ENCODE data around the gene BAZ2B. TPM values are rescaled to one million over a fixed set of nuclear protein-coding genes. Genes with fewer than 3 reads are reported as not detected.

Gene BAZ2B
- total RNA-seq, 2 donors from 2014 or later: 16.8 to 19.7 TPM

- H3K27ac Mint-ChIP-seq: no peak overlapping the region
- no peaks in the 10 kb centered on the region for H3K36me3 Mint-ChIP-seq (ENCODE audit: insufficient read depth in 2 of 2)
- H3K4me3 Mint-ChIP-seq: no peak overlapping the region
- H3K27me3 Mint-ChIP-seq (ENCODE audit: low read depth): no peaks in the 10 kb centered on the region
- no peaks in the 10 kb centered on the region for H3K4me1 Mint-ChIP-seq (ENCODE audit: low read depth)
- no peak for DNase-seq
- no peaks in the 10 kb centered on the region for H3K9me3 Mint-ChIP-seq
- no peak for ATAC-seq (replicated peaks in 1 of 2)
Observed at GRCh38 chr2:159585622-159586021, 30.7 kb downstream of the BAZ2B start.

- ATAC-seq (replicated peaks in 1 of 2) (no peak), DNase-seq (no peak)
- no peak overlapping the region for H3K27ac Mint-ChIP-seq
- H3K4me3 Mint-ChIP-seq: no peak overlapping the region
- no peaks in the 10 kb centered on the region for H3K27me3 Mint-ChIP-seq (ENCODE audit: low read depth)
- peaks cover 0 to 4% of the 10 kb centered on the region in 2 donors for H3K9me3 Mint-ChIP-seq
- no peaks in the 10 kb centered on the region for H3K4me1 Mint-ChIP-seq (ENCODE audit: low read depth)
- no peaks in the 10 kb centered on the region for H3K36me3 Mint-ChIP-seq (ENCODE audit: insufficient read depth in 2 of 2)
Observed at GRCh38 chr2:159584796-159585195, 31.6 kb downstream of the BAZ2B start.

GRCh38 chr2:159573846-159574606 is 42.3 kb downstream of the BAZ2B start:
- H3K36me3 Mint-ChIP-seq (ENCODE audit: insufficient read depth in 2 of 2): peaks cover 0 to 4% of the 10 kb centered on the region in 2 donors
- no peak overlapping the region for H3K4me3 Mint-ChIP-seq
- H3K27ac Mint-ChIP-seq: no peak overlapping the region
- no peaks in the 10 kb centered on the region for H3K4me1 Mint-ChIP-seq (ENCODE audit: low read depth)
- no peak for ATAC-seq (replicated peaks in 1 of 2)
- no peak for DNase-seq
- H3K9me3 Mint-ChIP-seq: peaks cover 2 to 5% of the 10 kb centered on the region in 2 donors
- no peaks in the 10 kb centered on the region for H3K27me3 Mint-ChIP-seq (ENCODE audit: low read depth)

DNA sequence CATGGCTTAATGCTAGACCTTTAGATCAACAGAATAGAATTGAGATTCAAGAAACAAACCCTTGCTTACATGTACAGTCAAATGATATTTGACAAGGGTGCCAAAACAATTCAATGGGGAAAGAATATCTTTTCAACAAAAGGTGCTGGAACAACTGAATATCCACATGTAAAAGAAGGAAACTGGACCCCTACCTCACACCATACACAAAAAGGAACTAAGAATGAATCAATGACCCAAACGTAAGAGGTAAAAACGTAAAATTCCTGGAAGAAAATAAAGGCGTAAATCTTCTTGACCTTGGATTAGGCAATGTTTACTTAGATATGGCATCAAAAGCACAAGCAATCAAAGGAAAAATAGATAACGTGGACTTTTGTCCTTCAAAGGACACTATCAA is 43.1 kb downstream of the BAZ2B start:
- Mint-ChIP-seq H3K27ac (no peak overlapping the region), H3K9me3 (peaks cover 0 to 2% of the 10 kb centered on the region in 2 donors), H3K4me1 (ENCODE audit: low read depth) (no peaks in the 10 kb centered on the region), H3K36me3 (ENCODE audit: insufficient read depth in 2 of 2) (peaks cover 0 to 4% of the 10 kb centered on the region in 2 donors), H3K27me3 (ENCODE audit: low read depth) (no peaks in the 10 kb centered on the region), H3K4me3 (no peak overlapping the region)
- no peak for DNase-seq
- no peak for ATAC-seq (replicated peaks in 1 of 2)

- Mint-ChIP-seq H3K9me3 (peaks cover 0 to 2% of the 10 kb centered on the region in 2 donors), H3K36me3 (ENCODE audit: insufficient read depth in 2 of 2) (peaks cover 0 to 4% of the 10 kb centered on the region in 2 donors), H3K27me3 (ENCODE audit: low read depth) (no peaks in the 10 kb centered on the region), H3K27ac (no peak overlapping the region), H3K4me1 (ENCODE audit: low read depth) (no peaks in the 10 kb centered on the region), H3K4me3 (no peak overlapping the region)
- DNase-seq (no peak), ATAC-seq (replicated peaks in 1 of 2) (no peak)
Observed at GRCh38 chr2:159572459-159572858, 43.9 kb downstream of the BAZ2B start.

DNA sequence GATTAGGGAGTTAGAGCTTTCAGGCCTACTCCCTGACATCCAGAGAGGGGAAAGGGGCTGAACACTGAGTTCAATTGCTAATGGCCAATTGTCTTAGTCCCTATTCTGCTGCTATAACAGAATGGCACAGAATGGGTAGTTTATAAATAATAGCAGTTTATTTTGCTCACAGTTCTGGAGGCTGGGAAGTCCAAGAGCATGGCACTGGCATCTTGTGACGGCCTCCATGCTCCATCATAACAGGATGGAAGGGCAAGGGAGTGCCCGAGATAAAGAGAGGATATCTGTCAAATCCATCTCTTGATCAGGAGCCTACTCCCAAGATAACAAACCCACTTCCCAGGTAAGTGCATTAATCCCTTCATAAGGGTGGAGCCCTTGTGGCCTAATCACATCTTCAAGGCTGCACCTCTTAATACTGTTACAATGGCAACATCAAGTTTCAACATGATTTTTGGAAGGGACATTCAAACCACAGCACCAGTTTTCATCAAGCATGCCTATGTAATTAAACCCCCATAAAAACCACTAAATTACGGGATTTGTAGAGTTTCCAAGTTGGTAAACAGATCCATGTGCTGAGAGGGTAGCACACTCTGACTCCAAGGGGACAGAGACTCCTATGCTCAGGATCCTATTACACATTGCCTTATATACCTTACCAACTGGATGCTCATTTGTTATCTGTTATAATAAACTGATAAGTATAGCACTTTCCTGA is 44.6 kb downstream of the BAZ2B start:
- Mint-ChIP-seq H3K27me3 (ENCODE audit: low read depth) (no peaks in the 10 kb centered on the region), H3K9me3 (peaks cover 0 to 2% of the 10 kb centered on the region in 2 donors), H3K36me3 (ENCODE audit: insufficient read depth in 2 of 2) (peaks cover 0 to 4% of the 10 kb centered on the region in 2 donors), H3K4me3 (no peak overlapping the region), H3K27ac (no peak overlapping the region), H3K4me1 (ENCODE audit: low read depth) (no peaks in the 10 kb centered on the region)
- no peak for ATAC-seq (replicated peaks in 1 of 2)
- DNase-seq: no peak

DNA sequence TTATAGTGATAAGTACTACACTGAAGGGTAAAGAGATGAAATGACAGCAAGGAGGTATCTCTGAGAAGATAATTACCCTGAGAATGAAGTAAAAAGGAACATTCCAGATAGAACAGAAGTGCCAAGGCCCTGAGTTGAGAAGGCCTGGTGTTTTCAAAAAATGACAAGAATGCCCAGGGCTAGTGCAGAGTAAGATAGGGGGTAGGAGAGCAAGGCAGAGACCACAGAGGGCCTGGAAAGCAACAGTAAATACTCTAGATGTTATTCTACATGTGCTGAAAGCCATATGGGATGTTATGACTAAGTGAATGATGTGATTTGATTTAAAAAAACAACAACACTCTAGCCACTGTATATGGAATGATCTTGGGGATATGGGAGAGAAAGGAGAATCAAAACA is 52.3 kb downstream of the BAZ2B start:
- Mint-ChIP-seq H3K27ac (no peak overlapping the region), H3K9me3 (no peaks in the 10 kb centered on the region), H3K36me3 (ENCODE audit: insufficient read depth in 2 of 2) (no peaks in the 10 kb centered on the region), H3K4me1 (ENCODE audit: low read depth) (no peaks in the 10 kb centered on the region), H3K27me3 (ENCODE audit: low read depth) (no peaks in the 10 kb centered on the region), H3K4me3 (no peak overlapping the region)
- ATAC-seq (replicated peaks in 1 of 2) (no peak), DNase-seq (no peak)

GRCh38 chr2:159562248-159562647 is 54.1 kb downstream of the BAZ2B start:
- no peak for ATAC-seq (replicated peaks in 1 of 2)
- no peak for DNase-seq
- Mint-ChIP-seq H3K27me3 (ENCODE audit: low read depth) (no peaks in the 10 kb centered on the region), H3K27ac (no peak overlapping the region), H3K9me3 (no peaks in the 10 kb centered on the region), H3K4me1 (ENCODE audit: low read depth) (no peaks in the 10 kb centered on the region), H3K36me3 (ENCODE audit: insufficient read depth in 2 of 2) (no peaks in the 10 kb centered on the region), H3K4me3 (no peak overlapping the region)

DNA sequence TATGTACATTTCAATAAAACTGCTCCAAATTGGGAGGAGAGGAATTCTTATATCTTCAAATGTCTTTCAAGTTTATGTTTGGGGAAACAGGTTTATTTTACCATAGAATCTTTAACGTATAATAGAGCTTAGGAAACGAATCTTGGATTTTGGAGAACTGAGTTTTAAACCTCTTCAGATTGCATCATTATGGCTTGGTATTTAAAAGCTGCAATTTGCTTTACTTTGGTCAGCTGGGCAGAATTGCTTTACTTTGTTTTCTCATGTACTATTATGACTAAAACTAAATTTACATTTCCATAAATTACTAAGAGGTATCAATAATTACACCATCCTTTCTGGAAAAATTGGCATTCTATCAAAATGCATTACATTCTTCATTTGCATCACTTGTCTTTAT is 54.6 kb downstream of the BAZ2B start:
- Mint-ChIP-seq H3K36me3 (ENCODE audit: insufficient read depth in 2 of 2) (no peaks in the 10 kb centered on the region), H3K4me1 (ENCODE audit: low read depth) (no peaks in the 10 kb centered on the region), H3K27ac (no peak overlapping the region), H3K4me3 (no peak overlapping the region), H3K27me3 (ENCODE audit: low read depth) (no peaks in the 10 kb centered on the region), H3K9me3 (no peaks in the 10 kb centered on the region)
- ATAC-seq (replicated peaks in 1 of 2): no peak
- no peak for DNase-seq

DNA sequence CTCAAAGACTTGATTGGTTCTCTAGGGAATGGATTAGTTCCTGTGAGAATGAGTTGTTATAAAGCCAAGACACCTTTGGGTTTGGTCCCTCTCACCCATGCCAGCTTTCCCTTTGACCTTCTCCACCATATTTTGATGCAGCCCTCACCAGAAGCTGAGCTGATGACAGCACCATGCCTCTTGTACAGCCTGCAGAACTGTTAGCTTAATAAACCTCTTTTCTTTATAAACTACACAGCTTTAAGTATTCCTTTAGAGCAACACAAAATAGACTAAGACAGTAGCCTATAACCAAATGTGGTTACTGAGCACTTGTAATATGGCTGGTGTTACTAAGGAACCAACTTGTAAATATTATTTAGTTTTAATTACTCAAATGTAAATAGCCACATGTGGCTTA is 55.1 kb downstream of the BAZ2B start:
- Mint-ChIP-seq H3K4me1 (ENCODE audit: low read depth) (no peaks in the 10 kb centered on the region), H3K4me3 (no peak overlapping the region), H3K27me3 (ENCODE audit: low read depth) (no peaks in the 10 kb centered on the region), H3K9me3 (no peaks in the 10 kb centered on the region), H3K27ac (no peak overlapping the region), H3K36me3 (ENCODE audit: insufficient read depth in 2 of 2) (no peaks in the 10 kb centered on the region)
- no peak for DNase-seq
- no peak for ATAC-seq (replicated peaks in 1 of 2)

DNA sequence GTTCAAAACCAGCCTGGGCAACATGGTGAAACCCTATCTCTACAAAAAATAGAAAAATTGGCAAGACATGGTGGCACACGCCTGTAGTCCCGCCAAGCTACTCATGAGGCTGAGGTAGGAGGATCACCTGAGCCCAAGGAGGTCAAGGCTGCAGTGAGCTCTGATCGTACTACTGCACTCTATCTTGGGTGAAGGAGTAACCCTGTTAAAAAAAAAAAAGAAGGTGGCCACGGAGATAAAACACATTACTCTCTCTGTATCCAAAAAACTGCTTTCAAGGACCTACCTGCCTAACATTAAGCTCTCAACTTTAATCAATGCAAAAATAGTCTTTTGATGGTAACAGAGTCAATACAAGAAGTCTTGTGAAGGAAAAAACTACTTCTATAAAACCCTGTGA is 57.3 kb downstream of the BAZ2B start:
- Mint-ChIP-seq H3K27ac (no peak overlapping the region), H3K4me3 (no peak overlapping the region), H3K27me3 (ENCODE audit: low read depth) (no peaks in the 10 kb centered on the region), H3K4me1 (ENCODE audit: low read depth) (no peaks in the 10 kb centered on the region), H3K9me3 (no peaks in the 10 kb centered on the region), H3K36me3 (ENCODE audit: insufficient read depth in 2 of 2) (no peaks in the 10 kb centered on the region)
- no peak for DNase-seq
- no peak for ATAC-seq (replicated peaks in 1 of 2)

DNA sequence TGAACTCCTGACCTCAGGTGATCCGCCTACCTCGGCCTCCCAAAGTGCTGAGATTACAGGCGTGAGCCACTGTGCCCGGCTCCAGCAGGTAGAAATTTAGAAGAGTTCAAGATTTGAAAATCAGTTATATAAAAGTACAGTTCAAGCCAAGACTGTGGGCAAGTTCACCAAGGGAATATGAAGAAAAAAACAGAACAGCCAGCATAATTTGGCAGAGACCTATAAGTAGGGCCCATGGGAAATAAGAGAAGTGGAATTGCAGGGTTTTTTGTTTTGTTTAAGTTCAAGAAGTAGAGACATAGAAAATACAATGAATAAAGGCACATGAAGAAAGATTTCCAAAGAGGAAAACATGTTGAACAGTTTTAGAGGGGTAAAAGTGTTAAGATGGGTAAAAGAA is 57.9 kb downstream of the BAZ2B start:
- H3K4me1 Mint-ChIP-seq (ENCODE audit: low read depth): no peaks in the 10 kb centered on the region
- ATAC-seq (replicated peaks in 1 of 2) (no peak), DNase-seq (no peak)
- no peaks in the 10 kb centered on the region for H3K27me3 Mint-ChIP-seq (ENCODE audit: low read depth)
- H3K4me3 Mint-ChIP-seq: no peak overlapping the region
- peak overlapping the region; percentile 27 for H3K27ac Mint-ChIP-seq
- H3K36me3 Mint-ChIP-seq (ENCODE audit: insufficient read depth in 2 of 2): no peaks in the 10 kb centered on the region
- no peaks in the 10 kb centered on the region for H3K9me3 Mint-ChIP-seq

DNA sequence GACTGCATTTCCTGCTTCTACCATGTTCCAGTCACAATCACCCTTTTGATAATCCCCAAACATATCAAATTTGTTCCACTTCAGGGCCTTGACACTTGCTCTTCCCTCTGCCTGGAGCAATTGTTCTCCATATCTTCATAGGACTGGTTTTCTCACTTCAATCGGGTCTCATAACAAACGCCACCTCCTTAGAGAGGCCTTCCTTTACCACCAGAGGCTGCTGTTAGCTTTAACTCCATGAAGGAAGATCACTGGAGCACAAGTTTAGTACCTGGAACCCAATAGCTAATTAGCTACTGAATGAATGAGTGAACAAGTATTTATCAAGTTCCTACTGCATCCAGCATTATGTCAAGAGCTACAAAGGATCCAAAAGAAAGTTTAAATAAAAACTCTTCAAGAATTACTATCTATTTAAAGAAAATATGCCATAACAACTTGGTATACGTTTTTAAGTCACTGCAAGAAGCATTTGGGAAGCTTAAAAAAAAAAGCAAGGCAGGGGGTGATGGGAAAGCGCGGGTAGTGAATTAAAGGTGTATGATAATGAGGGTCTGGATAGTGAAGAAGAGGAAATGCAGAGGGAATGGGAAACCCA is 58.8 kb downstream of the BAZ2B start:
- no peaks in the 10 kb centered on the region for H3K4me1 Mint-ChIP-seq (ENCODE audit: low read depth)
- H3K27me3 Mint-ChIP-seq (ENCODE audit: low read depth): no peaks in the 10 kb centered on the region
- no peaks in the 10 kb centered on the region for H3K36me3 Mint-ChIP-seq (ENCODE audit: insufficient read depth in 2 of 2)
- no peak overlapping the region for H3K4me3 Mint-ChIP-seq
- H3K9me3 Mint-ChIP-seq: no peaks in the 10 kb centered on the region
- ATAC-seq (replicated peaks in 1 of 2) (no peak), DNase-seq (no peak)
- H3K27ac Mint-ChIP-seq: no peak overlapping the region
